Neural cell (in vitro differentiated cells): ENCODE measurements around the gene COPRS. TPM values are rescaled to one million over a fixed set of nuclear protein-coding genes. Genes with fewer than 3 reads are reported as not detected.

ENCODE experiments used
- H2AFZ ChIP-seq: fragments of 200-600, 300-800 bp; sonication (generic), shearing (Covaris generic); 2 replicates; pipeline ENCODE4 v1.6.0; 2014; ENCODE audit warnings: low read depth, mild to moderate bottlenecking, antibody characterized with exemption, low read length, moderate library complexity
- H3F3A ChIP-seq: fragments of 200-600 bp; shearing (Covaris generic); 2 replicates; pipeline ENCODE4 v1.6.1; 2016; ENCODE audit warnings: mild to moderate bottlenecking, moderate library complexity, mixed read lengths, antibody characterized with exemption, low read length; ENCODE audit not compliant: insufficient read depth, poor library complexity, severe bottlenecking
- H3K27ac ChIP-seq: fragments of 200-600, 300-800 bp; sonication (generic), shearing (Covaris generic); 2 replicates; pipeline ENCODE4 v1.5.1; 2014; ENCODE audit warnings: mild to moderate bottlenecking, low read length, moderate library complexity
- H3K27me3 ChIP-seq: fragments of 300-800, 200-600 bp; sonication (generic), shearing (Covaris generic); 2 replicates; pipeline ENCODE4 v1.6.0; 2014; ENCODE audit warnings: mild to moderate bottlenecking, low read depth, low read length, moderate library complexity; ENCODE audit not compliant: insufficient read depth
- H3K36me3 ChIP-seq: fragments of 300-800, 200-600 bp; sonication (generic), shearing (Covaris generic); 2 replicates; pipeline ENCODE4 v1.5.1; 2014; ENCODE audit warnings: mild to moderate bottlenecking, antibody characterized with exemption, low read length, moderate library complexity; ENCODE audit not compliant: insufficient read depth
- H3K4me2 ChIP-seq: fragments of 300-800, 200-600 bp; sonication (generic), shearing (Covaris generic); 2 replicates; pipeline ENCODE4 v1.6.0; 2014; ENCODE audit warnings: mild to moderate bottlenecking, low read length
- H3K4me3 ChIP-seq: fragments of 300-800, 200-600 bp; sonication (generic), shearing (Covaris generic); 2 replicates; pipeline ENCODE4 v1.5.1; 2014; ENCODE audit warnings: mild to moderate bottlenecking, low read length, moderate library complexity
- H3K79me2 ChIP-seq: fragments of 200-600 bp; shearing (Covaris generic); replicated peaks from 2 replicates; pipeline ENCODE4 v1.6.0; 2014; ENCODE audit warnings: mild to moderate bottlenecking, low read length, moderate library complexity; ENCODE audit not compliant: insufficient read depth
- H3K9ac ChIP-seq: fragments of 300-800, 200-600 bp; sonication (generic), shearing (Covaris generic); 2 replicates; pipeline ENCODE4 v1.6.1; 2016; ENCODE audit warnings: mild to moderate bottlenecking, low read length, mixed read lengths
- H3K9me2 ChIP-seq: fragments of 200-600 bp; shearing (Covaris generic); 2 replicates; pipeline ENCODE4 v1.6.1; 2016; ENCODE audit warnings: mild to moderate bottlenecking, low read length, mixed read lengths; ENCODE audit not compliant: insufficient read depth
- H3K9me3 ChIP-seq: fragments of 200-600, 300-800 bp; sonication (generic), shearing (Covaris generic); 2 replicates; pipeline ENCODE4 v1.6.1; 2016; ENCODE audit warnings: mild to moderate bottlenecking, mixed run types, low read length, moderate library complexity, mixed read lengths
- H4K20me1 ChIP-seq: fragments of 200-600 bp; shearing (Covaris generic); 2 replicates; pipeline ENCODE4 v1.6.1; 2016; ENCODE audit warnings: mild to moderate bottlenecking, mixed run types; ENCODE audit not compliant: insufficient read depth
- CTCF ChIP-seq: fragments of 450-650 bp; IDR thresholded peaks from 2 replicates; pipeline ENCODE4 v1.5.1; 2014; ENCODE audit warnings: antibody characterized with exemption, mild to moderate bottlenecking, moderate library complexity; ENCODE audit not compliant: poor library complexity, severe bottlenecking
- EP300 ChIP-seq: fragments of 450-650 bp; conservative IDR thresholded peaks from 2 replicates; pipeline ENCODE4 v1.6.1; 2014; ENCODE audit warnings: antibody characterized with exemption, mild to moderate bottlenecking, moderate library complexity; ENCODE audit not compliant: poor library complexity, severe bottlenecking
- EZH2 ChIP-seq: fragments of 200-600, 300-800 bp; shearing (Covaris generic), sonication (generic); IDR thresholded peaks from 2 replicates; pipeline ENCODE4 v1.6.1; 2014; ENCODE audit warnings: antibody characterized with exemption, low read length, borderline replicate concordance, mild to moderate bottlenecking; ENCODE audit not compliant: insufficient read depth, poor library complexity, severe bottlenecking
- MXI1 ChIP-seq: fragments of 450-650 bp; conservative IDR thresholded peaks from 2 replicates; pipeline ENCODE4 v1.6.1; 2014; ENCODE audit warnings: antibody characterized with exemption, mild to moderate bottlenecking; ENCODE audit not compliant: poor library complexity, severe bottlenecking
- POLR2AphosphoS5 ChIP-seq: IDR thresholded peaks from 2 replicates; pipeline ENCODE4 v1.6.1; 2012
- RAD21 ChIP-seq: fragments of 450-650 bp; conservative IDR thresholded peaks from 2 replicates; pipeline ENCODE4 v1.6.1; 2014; ENCODE audit warnings: antibody characterized with exemption, mild to moderate bottlenecking, moderate library complexity
- REST ChIP-seq: IDR thresholded peaks from 2 replicates; pipeline ENCODE4 v1.6.1; 2012; ENCODE audit warnings: borderline replicate concordance
- SMC3 ChIP-seq: fragments of 450-650 bp; conservative IDR thresholded peaks from 2 replicates; pipeline ENCODE4 v1.6.1; 2014; ENCODE audit warnings: antibody characterized with exemption, mild to moderate bottlenecking, moderate library complexity; ENCODE audit not compliant: poor library complexity
- TAF1 ChIP-seq: IDR thresholded peaks from 2 replicates; pipeline ENCODE4 v1.6.1; 2012; ENCODE audit warnings: low read depth
- polyA plus RNA-seq: library from polyadenylated mRNA; depleted of rRNA; stranded (reverse); fragments of >200 nt; gene quantifications from 2 replicates; pipeline ENCODE4 v1.2.3, GENCODE V29; 2014

The COPRS gene
- polyA plus RNA-seq, 1 donor from 2014 or later, result 67.9 TPM

GRCh38 chr17:31859487-31860008 is 504 bp upstream of the COPRS start:
- no peak for TF ChIP-seq TAF1
- peak; percentile 28 for TF ChIP-seq MXI1
- no peaks in the 10 kb centered on the region for H3K9me3 ChIP-seq
- no peaks in the 10 kb centered on the region for H3K9me2 ChIP-seq
- no peak overlapping the region for H3K9ac ChIP-seq
- no peaks in the 10 kb centered on the region for H3F3A ChIP-seq
- no peak overlapping the region for H3K27ac ChIP-seq
- peak overlapping the region; percentile 48 for H3K4me2 ChIP-seq
- no peaks in the 10 kb centered on the region for H3K36me3 ChIP-seq
- no peak overlapping the region for H2AFZ ChIP-seq
- H3K4me3 ChIP-seq, result peak overlapping the region; percentile 66
- no peaks in the 10 kb centered on the region for H3K79me2 ChIP-seq
- H3K27me3 ChIP-seq, result no peaks in the 10 kb centered on the region
- no peaks in the 10 kb centered on the region for H4K20me1 ChIP-seq

DNA sequence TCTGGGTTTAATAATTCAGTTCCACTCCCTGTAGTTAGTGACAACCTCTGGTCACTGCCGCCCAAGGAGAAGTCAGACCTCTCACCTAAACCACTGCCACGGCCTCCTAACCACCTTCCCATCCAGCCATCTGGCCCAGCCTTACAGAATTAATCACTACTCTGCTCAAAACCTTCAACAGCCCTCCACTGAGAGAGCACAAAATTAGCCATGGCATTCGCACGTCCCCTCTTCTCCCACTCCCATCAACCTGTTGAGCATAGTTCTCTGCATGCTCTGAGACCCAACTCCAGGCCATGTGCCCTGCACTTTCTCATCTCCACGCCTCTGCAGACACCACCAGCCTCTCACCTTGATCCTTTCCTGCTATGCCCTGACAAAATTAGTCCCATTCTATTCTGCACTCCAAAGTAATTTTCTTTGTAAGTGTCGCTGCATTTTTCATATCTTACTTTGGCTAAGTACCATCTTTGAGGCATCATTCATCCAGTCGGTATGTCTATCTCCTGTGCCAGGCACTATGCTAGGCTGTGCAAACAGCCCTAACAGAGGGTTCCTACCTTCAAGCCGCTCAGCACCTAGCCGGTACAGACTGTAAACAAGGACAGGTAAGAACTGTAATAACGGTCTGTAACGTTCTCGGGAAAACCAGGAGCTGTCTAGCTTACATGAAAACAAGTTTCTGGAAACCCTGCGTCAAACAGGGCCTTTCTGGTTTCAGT is 963 bp downstream of the COPRS start:
- peak overlapping the region; percentile 40 for H3K4me2 ChIP-seq
- peak overlapping the region; percentile 60 for H2AFZ ChIP-seq
- no peaks in the 10 kb centered on the region for H3K79me2 ChIP-seq
- H3K9me3 ChIP-seq, result no peaks in the 10 kb centered on the region
- no peaks in the 10 kb centered on the region for H3F3A ChIP-seq
- no peaks in the 10 kb centered on the region for H3K9me2 ChIP-seq
- H4K20me1 ChIP-seq, result no peaks in the 10 kb centered on the region
- no peak for TF ChIP-seq EZH2
- no peak for TF ChIP-seq EP300
- no peak for TF ChIP-seq SMC3
- no peak for TF ChIP-seq CTCF
- TF ChIP-seq REST, result no peak
- no peak for TF ChIP-seq RAD21
- no peak for TF ChIP-seq MXI1
- no peak for TF ChIP-seq TAF1
- TF ChIP-seq POLR2AphosphoS5, result no peak
- no peaks in the 10 kb centered on the region for H3K36me3 ChIP-seq
- peak overlapping the region; percentile 83 for H3K4me3 ChIP-seq
- no peaks in the 10 kb centered on the region for H3K27me3 ChIP-seq
- peak overlapping the region; percentile 54 for H3K9ac ChIP-seq
- H3K27ac ChIP-seq, result no peak overlapping the region
